Brain microvascular endothelial cell (primary cell): ENCODE results near the gene ARTN.

Experiments
- DNase-seq: peaks from one replicate; pipeline ENCODE4 v3.0.0-alpha.2; 2020
- H3K27ac ChIP-seq: fragments of 250-450 bp; sonication (Bioruptor Pico); 2 replicates; pipeline ENCODE4 v1.5.1; 2020; ENCODE audit warnings: mild to moderate bottlenecking, moderate library complexity
- H3K27me3 ChIP-seq: fragments of 250-450 bp; sonication (Bioruptor Pico); replicated peaks from 2 replicates; pipeline ENCODE4 v1.5.1; 2020; ENCODE audit warnings: mild to moderate bottlenecking
- H3K36me3 ChIP-seq: fragments of 250-450 bp; sonication (Bioruptor Pico); replicated peaks from 2 replicates; pipeline ENCODE4 v1.5.1; 2020; ENCODE audit warnings: mild to moderate bottlenecking
- H3K4me3 ChIP-seq: 2 replicates; pipeline ENCODE4 v1.5.1; 2011; ENCODE audit warnings: low read depth, mild to moderate bottlenecking, control low read depth, low read length, moderate library complexity
- CTCF ChIP-seq: IDR thresholded peaks from 2 replicates; pipeline ENCODE4 v1.5.1; 2011; ENCODE audit warnings: low read depth, mild to moderate bottlenecking, moderate library complexity, low read length, control low read depth, inconsistent platforms; ENCODE audit errors: missing control alignments
- in situ Hi-C: cut with HindIII; loops from 2 replicates; pipeline ENCODE4 v1.10.0; 2017; ENCODE audit warnings: low sequenced_read_pairs, low pct_ligation_motif_present

ARTN gene

GRCh38 chr1:43934986-43935324, 1.4 kb downstream of the ARTN start:
- in situ Hi-C loops: loop anchor here (25.0 kb wide), 1 partner anchor 173 kb away; no protein-coding TSS in a partner anchor
- no peak overlapping the region for H3K27ac ChIP-seq
- no peak for DNase-seq
- no peak overlapping the region for H3K4me3 ChIP-seq
- H3K36me3 ChIP-seq: peaks cover 2% of the 10 kb centered on the region
- TF ChIP-seq CTCF: no peak
- H3K27me3 ChIP-seq: no peaks in the 10 kb centered on the region

- no peak overlapping the region for H3K27ac ChIP-seq
- in situ Hi-C loops: loop anchor here (25.0 kb wide), 1 partner anchor 174 kb away; no protein-coding TSS in a partner anchor
- H3K27me3 ChIP-seq: no peaks in the 10 kb centered on the region
- no peaks in the 10 kb centered on the region for H3K36me3 ChIP-seq
- DNase-seq: no peak
- H3K4me3 ChIP-seq: peak overlapping the region; percentile 22
- TF ChIP-seq CTCF: no peak
Observed at GRCh38 chr1:43935711-43936427, 2.3 kb downstream of the ARTN start.

GRCh38 chr1:43936431-43937151, 3.0 kb downstream of the ARTN start:
- peak; percentile 50 for TF ChIP-seq CTCF
- H3K4me3 ChIP-seq: peak overlapping the region; percentile 33
- no peak overlapping the region for H3K27ac ChIP-seq
- no peaks in the 10 kb centered on the region for H3K27me3 ChIP-seq
- no peaks in the 10 kb centered on the region for H3K36me3 ChIP-seq
- in situ Hi-C loops: loop anchor here (25.0 kb wide), 1 partner anchor 174 kb away; no protein-coding TSS in a partner anchor
- DNase-seq: no peak

- no peak for TF ChIP-seq CTCF
- DNase-seq: no peak
- H3K4me3 ChIP-seq: no peak overlapping the region
- H3K27me3 ChIP-seq: no peaks in the 10 kb centered on the region
- in situ Hi-C loops: loop anchor here (25.0 kb wide), 1 partner anchor 175 kb away; no protein-coding TSS in a partner anchor
- H3K27ac ChIP-seq: no peak overlapping the region
- H3K36me3 ChIP-seq: no peaks in the 10 kb centered on the region
Observed at GRCh38 chr1:43937179-43937865, 3.7 kb downstream of the ARTN start.

GRCh38 chr1:43938383-43938782, 4.8 kb downstream of the ARTN start:
- Histone ChIP-seq H3K27me3 (no peaks in the 10 kb centered on the region), H3K4me3 (no peak overlapping the region), H3K36me3 (no peaks in the 10 kb centered on the region), H3K27ac (no peak overlapping the region)
- no peak for DNase-seq
- in situ Hi-C loops: loop anchor here (25.0 kb wide), 1 partner anchor 176 kb away; no protein-coding TSS in a partner anchor
- no peak for TF ChIP-seq CTCF
